IPS DF 4.7 (cell line): ENCODE results near the gene PLA2G4E.

Experiments
- DNase-seq: peaks from one replicate; pipeline ENCODE4 v3.0.0-alpha.2; 2013; ENCODE audit warnings: low spot score; ENCODE audit errors: extremely low read depth

Gene PLA2G4E

DNA sequence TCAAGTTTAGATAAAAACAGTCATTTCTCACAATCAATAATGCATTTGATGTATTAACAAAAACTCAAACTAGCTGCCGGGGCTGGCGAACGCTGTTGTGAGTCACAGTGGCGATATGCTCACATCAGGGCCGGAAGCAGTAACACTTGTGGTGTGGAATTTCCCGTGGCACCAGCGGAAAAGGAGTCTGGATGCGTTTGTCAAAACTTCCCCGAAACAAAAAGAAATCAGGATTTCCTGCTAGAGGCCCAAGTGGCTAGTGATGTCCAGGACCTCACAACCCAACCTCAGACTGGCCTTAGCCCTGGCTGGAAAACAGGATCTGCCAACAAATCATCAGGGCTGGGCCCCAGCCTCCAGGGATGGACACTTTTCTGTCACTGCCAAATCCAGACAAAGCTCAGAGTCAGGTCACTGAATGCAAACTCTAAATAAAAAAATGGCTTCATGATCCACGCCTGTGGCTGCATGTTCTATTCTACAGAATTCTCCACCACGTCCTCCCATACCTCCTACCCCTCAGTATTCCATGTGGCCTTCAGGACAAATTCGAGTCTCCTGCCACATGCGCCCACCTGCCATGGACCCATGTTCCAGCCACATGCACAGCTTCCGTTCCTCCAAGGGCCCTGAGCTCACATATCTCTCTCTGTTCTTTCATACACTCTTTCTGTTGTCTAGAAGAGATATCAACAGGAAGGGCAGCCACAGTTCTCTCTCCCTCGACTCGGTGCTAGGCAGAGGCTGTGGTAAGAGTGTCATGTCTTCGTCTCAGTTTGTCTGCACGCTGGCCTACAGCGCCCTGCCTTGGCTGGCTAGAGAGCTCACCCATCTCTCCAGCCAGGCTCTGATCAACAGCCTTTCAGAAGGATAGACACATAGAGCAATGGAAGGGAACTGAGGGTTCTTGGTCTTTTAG, 83.9 kb downstream of the PLA2G4E start:
- no peak for DNase-seq

DNA sequence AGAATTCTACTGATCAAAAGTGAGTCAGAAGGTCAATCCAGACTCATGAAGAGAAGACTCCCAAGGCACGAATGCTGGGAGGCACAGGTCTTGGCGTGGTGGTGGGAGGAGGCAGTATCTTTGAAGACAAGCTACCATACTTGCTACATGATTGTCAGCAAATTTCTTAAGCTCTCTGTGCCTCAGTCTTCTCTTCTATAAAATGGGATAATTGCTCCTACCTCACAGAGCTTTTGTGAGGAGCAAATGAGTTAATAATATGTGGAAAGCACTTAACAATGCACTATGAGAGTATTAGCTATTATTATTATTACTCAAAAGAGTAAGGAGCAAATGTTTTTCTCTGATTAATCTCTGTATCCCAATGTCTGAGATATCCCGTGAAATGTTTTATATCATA, 84.7 kb downstream of the PLA2G4E start:
- DNase-seq: no peak

DNA sequence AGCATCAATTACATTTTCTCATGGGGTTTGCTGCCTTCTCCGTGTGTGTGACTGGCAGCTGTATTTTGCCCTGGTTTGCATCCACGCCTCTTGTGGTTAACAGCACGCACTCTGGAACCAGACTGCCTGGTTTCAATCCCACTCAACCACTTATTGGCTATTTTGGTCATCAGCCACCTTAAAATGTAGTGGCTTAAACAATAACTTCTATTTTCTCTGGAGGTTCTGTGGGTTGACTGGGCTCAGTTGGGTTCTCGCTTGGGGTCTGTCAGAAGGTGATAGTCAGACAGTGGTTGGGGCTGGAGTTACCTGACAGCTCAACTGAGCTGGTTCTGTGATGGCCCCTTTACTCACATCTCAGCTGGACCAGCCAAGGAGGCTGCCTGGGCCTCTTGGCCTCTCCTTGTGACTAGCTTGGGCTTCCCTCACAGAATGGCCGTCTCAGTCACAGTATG, 85.2 kb downstream of the PLA2G4E start:
- no peak for DNase-seq

DNA sequence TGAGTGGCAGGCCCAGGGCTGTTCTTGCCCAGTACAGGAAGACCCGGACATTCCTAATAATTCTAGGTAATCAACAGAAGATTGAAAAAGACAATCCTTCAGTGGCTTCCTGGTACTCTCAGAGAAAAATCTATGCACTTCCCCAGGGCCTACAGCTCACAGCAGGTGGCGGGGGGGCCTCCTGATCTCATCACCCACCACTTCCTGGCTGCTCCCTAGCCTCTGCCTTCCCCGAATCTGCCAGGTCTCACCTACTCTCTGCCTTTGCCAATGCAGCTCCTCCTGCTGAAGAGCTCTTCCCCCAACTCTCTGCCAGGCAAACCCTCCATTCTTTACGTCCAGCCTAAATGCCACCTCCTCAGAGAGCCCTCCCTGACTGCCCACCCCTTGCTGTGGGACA, 86.0 kb downstream of the PLA2G4E start:
- DNase-seq: no peak

DNA sequence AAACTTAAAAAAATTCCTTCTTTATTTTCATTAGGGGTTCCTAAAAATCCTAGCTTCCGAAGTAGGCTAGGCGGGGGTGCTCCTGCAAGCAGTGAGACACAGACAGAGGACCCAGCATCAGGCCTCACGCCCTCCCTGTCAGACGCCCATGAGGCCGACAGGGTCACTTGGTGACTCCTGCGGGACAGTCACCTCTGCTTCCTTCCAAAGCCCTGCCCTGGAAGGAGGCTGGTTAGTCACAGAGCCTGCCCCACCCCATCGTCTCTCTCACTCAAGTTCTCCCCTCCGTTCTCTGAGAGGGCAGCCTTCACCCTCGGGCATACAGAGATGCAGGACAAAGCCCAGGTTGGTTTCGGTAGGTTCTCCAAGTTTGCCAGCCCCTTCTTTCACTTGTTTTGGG, 87.1 kb downstream of the PLA2G4E start:
- no peak for DNase-seq

DNA sequence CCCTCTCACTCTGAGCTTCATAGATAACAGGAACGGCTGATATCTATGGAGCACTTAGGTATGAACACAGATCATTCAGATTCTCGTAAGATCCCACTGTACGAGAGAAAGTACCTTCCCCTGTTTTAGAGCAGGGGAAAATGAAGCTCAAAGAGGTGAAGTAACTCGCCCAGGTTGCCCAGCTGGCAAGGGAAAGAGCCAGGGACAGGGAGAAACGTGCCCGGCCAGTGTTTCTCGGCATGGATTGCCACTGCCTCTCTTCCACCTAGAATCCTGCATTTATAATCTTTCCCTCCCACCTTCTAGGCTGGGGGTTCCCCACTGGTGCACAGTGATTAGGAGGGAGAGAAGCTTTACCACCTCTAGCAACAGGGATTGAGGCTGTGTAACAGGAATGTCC, 87.5 kb downstream of the PLA2G4E start:
- DNase-seq: no peak

DNA sequence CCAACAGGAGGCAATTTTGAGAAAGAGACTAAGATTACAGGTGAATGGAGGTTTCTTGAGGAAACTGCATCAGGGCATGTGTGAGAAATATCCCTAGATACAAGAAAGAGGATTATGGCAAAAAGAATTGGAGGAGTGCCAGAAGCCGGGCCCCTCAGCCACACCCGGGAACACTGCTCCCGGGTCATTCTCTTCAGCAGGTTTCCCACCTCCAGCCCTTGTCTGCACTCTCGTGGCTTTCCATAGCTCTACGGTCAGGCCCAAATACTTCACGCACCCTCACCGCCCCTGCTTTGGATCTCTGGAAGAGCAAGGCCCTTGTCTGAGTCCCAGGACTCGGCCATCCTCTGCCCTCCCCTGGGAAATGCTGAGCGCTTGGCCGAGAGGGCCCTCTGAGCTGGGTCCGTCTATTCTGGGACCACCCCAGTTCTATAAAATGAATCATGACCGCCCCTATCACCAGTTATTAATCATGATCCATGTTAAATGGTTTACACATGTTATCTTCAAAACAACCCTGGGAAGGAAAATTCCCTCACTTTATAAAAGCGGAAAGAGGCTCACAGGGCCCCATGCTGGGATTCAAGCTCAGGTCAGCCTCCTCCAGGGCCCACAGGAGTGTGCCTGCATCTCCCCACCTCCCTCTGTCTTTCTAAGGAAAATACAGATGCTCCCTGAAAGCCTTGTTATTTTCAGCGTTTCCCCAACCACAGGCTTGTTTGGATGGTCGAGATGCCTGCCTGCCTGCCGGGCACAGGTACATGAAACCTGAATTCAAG, 88.1 kb downstream of the PLA2G4E start:
- no peak for DNase-seq

DNA sequence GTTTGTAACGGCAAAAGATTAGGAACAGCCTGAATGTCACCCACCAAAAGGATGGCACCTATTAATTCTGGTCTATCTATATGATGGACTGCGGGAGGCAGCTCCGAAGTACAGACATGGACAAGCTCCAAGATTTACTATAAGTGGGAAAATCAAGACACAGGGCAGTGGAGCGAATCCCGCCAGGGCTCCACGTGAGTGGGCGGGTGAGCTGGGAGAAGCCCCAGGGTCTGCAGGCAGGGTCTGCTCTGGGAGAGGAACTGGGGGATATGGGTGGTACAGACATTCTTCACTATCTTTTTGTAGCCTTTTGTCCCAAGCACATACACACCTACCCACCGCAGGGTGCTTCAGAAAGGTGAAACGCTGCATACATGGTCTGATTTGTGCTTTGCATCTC, 88.7 kb downstream of the PLA2G4E start:
- no peak for DNase-seq
